HL-60 (cell line): Measurements from ENCODE around the gene DDR2.

Experiments used
- CTCF ChIP-seq: IDR thresholded peaks from one replicate; pipeline ENCODE4 v1.5.1; 2011; ENCODE audit warnings: low read length, control low read depth, inconsistent platforms; ENCODE audit not compliant: insufficient read depth
- GABPA ChIP-seq: IDR thresholded peaks from 2 replicates; pipeline ENCODE4 v1.6.1; 2012; ENCODE audit warnings: low read depth
- POLR2AphosphoS5 ChIP-seq: IDR thresholded peaks from 2 replicates; pipeline ENCODE4 v1.6.1; 2012; ENCODE audit warnings: low read depth
- REST ChIP-seq: IDR thresholded peaks from 2 replicates; pipeline ENCODE4 v1.6.1; 2012; ENCODE audit warnings: low read depth; ENCODE audit not compliant: insufficient replicate concordance
- SPI1 ChIP-seq: IDR thresholded peaks from 2 replicates; pipeline ENCODE4 v1.6.1; 2012; ENCODE audit warnings: low read depth, mild to moderate bottlenecking, borderline replicate concordance

GRCh38 chr1:162725301-162725837, 93.1 kb downstream of the DDR2 start:
- TF ChIP-seq CTCF (no peak), REST (no peak), POLR2AphosphoS5 (no peak), GABPA (no peak), SPI1 (no peak)
